Activated naive CD4-positive, alpha-beta T cell treated with anti-CD3 and anti-CD28 coated beads for 36 hours (primary cell): ENCODE results near the gene P4HA2. TPM values are rescaled to one million over a fixed set of nuclear protein-coding genes. Genes with fewer than 3 reads are reported as not detected.
A peak's percentile ranks its signal among the peaks of the same experiment; 100 is the strongest.

Experiments
- CTCF ChIA-PET: fragments of 350-600 bp; sonication (Branson Sonifier 250); formaldehyde crosslinking; loops from one replicate; lab custom pipeline; 2021; ENCODE audit warnings: antibody characterized with exemption; lab: Charles Lee
- DNase-seq: peaks from one replicate; pipeline ENCODE4 v3.0.0-alpha.2; 2020
- H3K27ac Mint-ChIP-seq: one replicate; pipeline ENCODE4 v1.8.0; 2021; ENCODE audit warnings: mild to moderate bottlenecking, mixed read lengths
- H3K27me3 Mint-ChIP-seq: one replicate; pipeline ENCODE4 v1.8.0; 2021; ENCODE audit warnings: low read depth, mixed read lengths
- H3K36me3 Mint-ChIP-seq: one replicate; pipeline ENCODE4 v1.8.0; 2021; ENCODE audit warnings: low read depth, mixed read lengths
- H3K4me1 Mint-ChIP-seq: one replicate; pipeline ENCODE4 v1.8.0; 2021; ENCODE audit warnings: low read depth, mixed read lengths
- H3K4me3 Mint-ChIP-seq: one replicate; pipeline ENCODE4 v1.8.0; 2021; ENCODE audit warnings: mild to moderate bottlenecking, moderate library complexity, mixed read lengths
- H3K9me3 Mint-ChIP-seq: one replicate; pipeline ENCODE4 v1.8.0; 2021; ENCODE audit warnings: mixed read lengths
- intact Hi-C: fragments of 100-400 bp; cut with micrococcal nuclease; formaldehyde crosslinking; loops from one replicate; pipeline ENCODE4 v1.15.1; 2023
- total RNA-seq, 2 experiments: library from RNA; stranded (reverse); gene quantifications; one replicate each; pipeline ENCODE4 v1.2.3, GENCODE V29; 2021

The P4HA2 gene
- total RNA-seq, 2 experiments from 2014 or later, result 0.47 to 0.74 TPM

- intact Hi-C loops, result loop anchor here (1.0 to 5.0 kb wide), 4 partner anchors 35 to 264 kb away; partner anchors contain the start of gene SLC22A5
- Mint-ChIP-seq H3K36me3 (no peaks in the 10 kb centered on the region), H3K9me3 (peaks cover 5% of the 10 kb centered on the region), H3K27me3 (peaks cover 4% of the 10 kb centered on the region), H3K4me3 (no peak overlapping the region), H3K27ac (no peak overlapping the region), H3K4me1 (no peaks in the 10 kb centered on the region)
- CTCF ChIA-PET, result interaction anchor here (0.6 to 4.5 kb wide), 44 partner anchors 7 to 622 kb away, joined by 3 to 52 read pairs (median 5); partner anchors contain the start of genes P4HA2, PDLIM4 and SLC22A5
- no peak for DNase-seq
Measured at GRCh38 chr5:132237670-132238069, 10.0 kb upstream of the P4HA2 start.

GRCh38 chr5:132237141-132237540, 9.5 kb upstream of the P4HA2 start:
- Mint-ChIP-seq H3K36me3 (no peaks in the 10 kb centered on the region), H3K9me3 (peaks cover 4% of the 10 kb centered on the region), H3K27ac (no peak overlapping the region), H3K27me3 (peaks cover 6% of the 10 kb centered on the region), H3K4me3 (no peak overlapping the region), H3K4me1 (no peaks in the 10 kb centered on the region)
- DNase-seq, result no peak
- CTCF ChIA-PET, result interaction anchor here (0.9 to 4.5 kb wide), 19 partner anchors 9 to 272 kb away, joined by 3 to 52 read pairs (median 9); partner anchors contain the start of genes P4HA2 and SLC22A5
- intact Hi-C loops, result loop anchor here (5.0 kb wide), 1 partner anchor 35 kb away; no protein-coding TSS in a partner anchor

GRCh38 chr5:132235340-132235739, 7.7 kb upstream of the P4HA2 start:
- H3K27ac Mint-ChIP-seq, result no peak overlapping the region
- intact Hi-C loops, result loop anchor here (5.0 kb wide), 1 partner anchor 37 kb away; no protein-coding TSS in a partner anchor
- H3K4me1 Mint-ChIP-seq, result no peaks in the 10 kb centered on the region
- H3K9me3 Mint-ChIP-seq, result no peaks in the 10 kb centered on the region
- no peak overlapping the region for H3K4me3 Mint-ChIP-seq
- peaks cover 9% of the 10 kb centered on the region for H3K27me3 Mint-ChIP-seq
- no peaks in the 10 kb centered on the region for H3K36me3 Mint-ChIP-seq
- no peak for DNase-seq
- CTCF ChIA-PET, result interaction anchor here (0.7 to 4.5 kb wide), 3 partner anchors 37 to 269 kb away, joined by 3 to 22 read pairs (median 5); no protein-coding TSS in a partner anchor

GRCh38 chr5:132234684-132235062, 7.0 kb upstream of the P4HA2 start:
- CTCF ChIA-PET, result interaction anchor here (1.6 kb wide), 1 partner anchor 38 kb away, joined by 5 read pairs; no protein-coding TSS in a partner anchor
- H3K27ac Mint-ChIP-seq, result no peak overlapping the region
- H3K4me1 Mint-ChIP-seq, result no peaks in the 10 kb centered on the region
- peaks cover 12% of the 10 kb centered on the region for H3K27me3 Mint-ChIP-seq
- no peak for DNase-seq
- H3K36me3 Mint-ChIP-seq, result no peaks in the 10 kb centered on the region
- no peaks in the 10 kb centered on the region for H3K9me3 Mint-ChIP-seq
- H3K4me3 Mint-ChIP-seq, result no peak overlapping the region
- intact Hi-C loops, result loop anchor here (5.0 kb wide), 1 partner anchor 38 kb away; no protein-coding TSS in a partner anchor

GRCh38 chr5:132233811-132234683, 6.4 kb upstream of the P4HA2 start:
- DNase-seq, result no peak
- Mint-ChIP-seq H3K27me3 (peaks cover 18% of the 10 kb centered on the region), H3K36me3 (no peaks in the 10 kb centered on the region), H3K4me3 (no peak overlapping the region), H3K9me3 (no peaks in the 10 kb centered on the region), H3K27ac (no peak overlapping the region), H3K4me1 (no peaks in the 10 kb centered on the region)
- intact Hi-C loops, result no loop called here
- CTCF ChIA-PET, result no interaction called here

- Mint-ChIP-seq H3K27me3 (peaks cover 25% of the 10 kb centered on the region), H3K9me3 (no peaks in the 10 kb centered on the region), H3K36me3 (no peaks in the 10 kb centered on the region), H3K4me1 (no peaks in the 10 kb centered on the region), H3K27ac (no peak overlapping the region), H3K4me3 (no peak overlapping the region)
- intact Hi-C loops, result no loop called here
- CTCF ChIA-PET, result interaction anchor here (0.6 kb wide), 1 partner anchor 189 kb away, joined by 3 read pairs; no protein-coding TSS in a partner anchor
- DNase-seq, result no peak
Measured at GRCh38 chr5:132233081-132233480, 5.4 kb upstream of the P4HA2 start.

GRCh38 chr5:132232465-132232864, 4.8 kb upstream of the P4HA2 start:
- Mint-ChIP-seq H3K27me3 (peaks cover 26% of the 10 kb centered on the region), H3K27ac (no peak overlapping the region), H3K36me3 (no peaks in the 10 kb centered on the region), H3K4me1 (no peaks in the 10 kb centered on the region), H3K4me3 (no peak overlapping the region), H3K9me3 (no peaks in the 10 kb centered on the region)
- DNase-seq, result no peak
- CTCF ChIA-PET, result interaction anchor here (0.6 kb wide), 1 partner anchor 188 kb away, joined by 3 read pairs; no protein-coding TSS in a partner anchor
- intact Hi-C loops, result no loop called here

- H3K4me3 Mint-ChIP-seq, result no peak overlapping the region
- H3K27ac Mint-ChIP-seq, result no peak overlapping the region
- H3K9me3 Mint-ChIP-seq, result no peaks in the 10 kb centered on the region
- CTCF ChIA-PET, result interaction anchor here (1.2 to 1.6 kb wide), 2 partner anchors 8 to 155 kb away, joined by 3 to 9 read pairs; no protein-coding TSS in a partner anchor
- intact Hi-C loops, result no loop called here
- peaks cover 33% of the 10 kb centered on the region for H3K27me3 Mint-ChIP-seq
- DNase-seq, result no peak
- no peaks in the 10 kb centered on the region for H3K36me3 Mint-ChIP-seq
- H3K4me1 Mint-ChIP-seq, result no peaks in the 10 kb centered on the region
Measured at GRCh38 chr5:132230871-132231270, 3.2 kb upstream of the P4HA2 start.

- no peak overlapping the region for H3K27ac Mint-ChIP-seq
- no peaks in the 10 kb centered on the region for H3K9me3 Mint-ChIP-seq
- CTCF ChIA-PET, result interaction anchor here (1.4 kb wide), 1 partner anchor 166 kb away, joined by 3 read pairs; no protein-coding TSS in a partner anchor
- peak overlapping the region; percentile 43 for H3K4me3 Mint-ChIP-seq
- peaks cover 4% of the 10 kb centered on the region for H3K4me1 Mint-ChIP-seq
- no peaks in the 10 kb centered on the region for H3K36me3 Mint-ChIP-seq
- no peak for DNase-seq
- intact Hi-C loops, result no loop called here
- H3K27me3 Mint-ChIP-seq, result peaks cover 38% of the 10 kb centered on the region
Measured at GRCh38 chr5:132229236-132229635, 1.6 kb upstream of the P4HA2 start.

GRCh38 chr5:132228241-132229035, 785 bp upstream of the P4HA2 start:
- peaks cover 38% of the 10 kb centered on the region for H3K27me3 Mint-ChIP-seq
- intact Hi-C loops, result no loop called here
- CTCF ChIA-PET, result interaction anchor here (1.3 to 1.6 kb wide), 4 partner anchors 9 to 165 kb away, joined by 3 to 5 read pairs (median 4); no protein-coding TSS in a partner anchor
- no peak for DNase-seq
- H3K4me1 Mint-ChIP-seq, result peaks cover 4% of the 10 kb centered on the region
- H3K4me3 Mint-ChIP-seq, result peak overlapping the region; percentile 43
- H3K36me3 Mint-ChIP-seq, result no peaks in the 10 kb centered on the region
- H3K9me3 Mint-ChIP-seq, result no peaks in the 10 kb centered on the region
- no peak overlapping the region for H3K27ac Mint-ChIP-seq

- Mint-ChIP-seq H3K27ac (no peak overlapping the region), H3K4me3 (no peak overlapping the region), H3K9me3 (no peaks in the 10 kb centered on the region), H3K36me3 (no peaks in the 10 kb centered on the region), H3K27me3 (peaks cover 34% of the 10 kb centered on the region), H3K4me1 (peaks cover 4% of the 10 kb centered on the region)
- intact Hi-C loops, result no loop called here
- no peak for DNase-seq
- CTCF ChIA-PET, result interaction anchor here (0.7 to 1.6 kb wide), 4 partner anchors 10 to 162 kb away, joined by 3 to 5 read pairs (median 4); no protein-coding TSS in a partner anchor
Measured at GRCh38 chr5:132227235-132227484, 493 bp downstream of the P4HA2 start.
